Progenitor cell of endocrine pancreas (in vitro differentiated cells): Measurements from ENCODE around the gene SNAP47. TPM values are rescaled to one million over a fixed set of nuclear protein-coding genes. Genes with fewer than 3 reads are reported as not detected.

Source experiments
- DNase-seq: peaks from one replicate; pipeline ENCODE4 v3.0.0; 2021; ENCODE audit warnings: low spot score; ENCODE audit not compliant: unreplicated experiment
- H3K27ac Mint-ChIP-seq: 2 replicates; pipeline ENCODE4 v1.8.0; 2021; ENCODE audit warnings: mild to moderate bottlenecking, moderate library complexity, mixed read lengths
- H3K27me3 Mint-ChIP-seq: 2 replicates; pipeline ENCODE4 v1.8.0; 2021; ENCODE audit warnings: mixed read lengths
- H3K36me3 Mint-ChIP-seq: 2 replicates; pipeline ENCODE4 v1.8.0; 2022; ENCODE audit warnings: mixed read lengths; ENCODE audit not compliant: insufficient read depth
- H3K4me1 Mint-ChIP-seq: 2 replicates; pipeline ENCODE4 v1.8.0; 2021; ENCODE audit warnings: low read depth, mixed read lengths
- H3K4me3 Mint-ChIP-seq: 2 replicates; pipeline ENCODE4 v1.8.0; 2021; ENCODE audit warnings: low read depth, mild to moderate bottlenecking, moderate library complexity, mixed read lengths
- H3K9me3 Mint-ChIP-seq: 2 replicates; pipeline ENCODE4 v1.8.0; 2021; ENCODE audit warnings: low read depth, mixed read lengths
- total RNA-seq: library from RNA; stranded (reverse); gene quantifications from 2 replicates; pipeline ENCODE4 v1.2.1, GENCODE V29; 2021
- TF ChIP-seq, protein P1 (sequence below): fragments of 200-600 bp; sonication (generic); IDR thresholded peaks from one replicate; pipeline ENCODE4 v1.5.0; 2021; ENCODE audit warnings: antibody characterized with exemption, mild to moderate bottlenecking; ENCODE audit not compliant: unreplicated experiment

The SNAP47 gene
- total RNA-seq, 1 donor from 2014 or later, result 39.6 TPM

DNA sequence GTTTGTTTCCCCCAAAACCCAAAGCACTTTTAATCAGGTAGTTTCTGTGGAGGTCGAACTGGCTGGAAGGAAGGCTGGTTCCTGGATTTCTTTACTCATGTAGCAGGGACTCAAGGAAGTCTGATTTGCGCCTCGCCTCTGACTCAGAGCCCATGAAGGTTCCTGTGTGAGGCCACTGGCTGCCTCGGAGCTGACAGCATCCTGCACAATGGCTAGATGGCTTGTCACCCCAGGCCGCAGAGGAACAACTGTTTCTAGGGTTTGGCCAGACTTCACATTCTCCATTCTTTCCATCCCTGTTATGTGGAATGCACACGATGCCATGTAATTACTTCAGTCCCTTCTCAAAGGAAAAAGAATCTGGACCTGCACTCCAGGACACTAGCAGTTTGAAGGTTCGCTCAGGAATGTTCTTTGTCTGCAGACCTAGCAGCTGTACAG is 41.1 kb downstream of the SNAP47 start:
- peaks cover 2% of the 10 kb centered on the region for H3K36me3 Mint-ChIP-seq

DNA sequence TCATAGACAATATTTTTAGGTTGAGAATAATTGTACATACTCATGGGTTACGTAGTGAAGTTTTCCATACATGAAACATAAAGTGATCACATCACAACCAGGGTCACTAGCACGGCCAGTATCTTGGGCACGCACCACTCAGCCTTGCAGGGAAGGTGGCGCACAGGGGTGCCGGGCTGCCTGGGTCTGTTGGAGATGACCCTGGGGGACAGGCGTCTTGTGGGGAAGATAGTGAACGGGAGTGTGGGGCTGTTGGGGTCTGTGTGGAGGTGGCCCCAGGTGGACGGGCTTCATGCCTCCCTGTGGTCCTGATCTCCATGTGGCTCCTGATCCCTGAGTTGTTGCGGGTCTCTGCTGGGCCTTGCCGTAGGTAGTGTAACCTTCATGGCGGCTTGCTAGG is 41.9 kb downstream of the SNAP47 start:
- TF ChIP-seq, protein P1, sequence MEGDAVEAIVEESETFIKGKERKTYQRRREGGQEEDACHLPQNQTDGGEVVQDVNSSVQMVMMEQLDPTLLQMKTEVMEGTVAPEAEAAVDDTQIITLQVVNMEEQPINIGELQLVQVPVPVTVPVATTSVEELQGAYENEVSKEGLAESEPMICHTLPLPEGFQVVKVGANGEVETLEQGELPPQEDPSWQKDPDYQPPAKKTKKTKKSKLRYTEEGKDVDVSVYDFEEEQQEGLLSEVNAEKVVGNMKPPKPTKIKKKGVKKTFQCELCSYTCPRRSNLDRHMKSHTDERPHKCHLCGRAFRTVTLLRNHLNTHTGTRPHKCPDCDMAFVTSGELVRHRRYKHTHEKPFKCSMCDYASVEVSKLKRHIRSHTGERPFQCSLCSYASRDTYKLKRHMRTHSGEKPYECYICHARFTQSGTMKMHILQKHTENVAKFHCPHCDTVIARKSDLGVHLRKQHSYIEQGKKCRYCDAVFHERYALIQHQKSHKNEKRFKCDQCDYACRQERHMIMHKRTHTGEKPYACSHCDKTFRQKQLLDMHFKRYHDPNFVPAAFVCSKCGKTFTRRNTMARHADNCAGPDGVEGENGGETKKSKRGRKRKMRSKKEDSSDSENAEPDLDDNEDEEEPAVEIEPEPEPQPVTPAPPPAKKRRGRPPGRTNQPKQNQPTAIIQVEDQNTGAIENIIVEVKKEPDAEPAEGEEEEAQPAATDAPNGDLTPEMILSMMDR, result no peak
- H3K4me1 Mint-ChIP-seq, result no peaks in the 10 kb centered on the region
- no peaks in the 10 kb centered on the region for H3K27me3 Mint-ChIP-seq
- H3K9me3 Mint-ChIP-seq, result no peaks in the 10 kb centered on the region
- H3K27ac Mint-ChIP-seq, result no peak overlapping the region
- H3K4me3 Mint-ChIP-seq, result no peak overlapping the region
- peaks cover 2% of the 10 kb centered on the region for H3K36me3 Mint-ChIP-seq
- DNase-seq, result no peak

More for the DNA sequence above, 41.1 kb downstream of the SNAP47 start:
- H3K27me3 Mint-ChIP-seq, result no peaks in the 10 kb centered on the region
- no peak for DNase-seq
- no peak overlapping the region for H3K27ac Mint-ChIP-seq
- TF ChIP-seq, protein P1, result no peak
- no peaks in the 10 kb centered on the region for H3K4me1 Mint-ChIP-seq
- H3K9me3 Mint-ChIP-seq, result no peaks in the 10 kb centered on the region
- H3K4me3 Mint-ChIP-seq, result no peak overlapping the region

DNA sequence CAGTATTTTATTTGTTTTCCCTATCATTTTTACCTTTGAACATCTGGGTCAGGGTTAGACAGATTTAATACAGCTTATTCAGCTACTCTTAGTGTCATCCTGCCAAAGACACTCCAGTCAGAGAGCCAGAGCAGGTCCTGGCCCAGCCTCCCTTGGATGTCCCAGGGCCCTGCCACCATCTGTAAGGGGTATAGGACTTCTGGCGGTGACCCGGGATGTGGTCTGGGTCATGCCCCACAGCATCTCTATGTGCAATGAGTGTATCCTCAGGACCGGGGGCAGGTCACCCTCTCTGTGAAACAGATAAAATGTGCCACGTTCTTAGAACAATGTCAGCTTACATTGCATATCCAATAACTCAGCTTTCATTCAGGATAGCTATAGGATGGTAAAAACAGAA is 42.4 kb downstream of the SNAP47 start:
- H3K9me3 Mint-ChIP-seq, result no peaks in the 10 kb centered on the region
- TF ChIP-seq, protein P1, result no peak
- no peaks in the 10 kb centered on the region for H3K27me3 Mint-ChIP-seq
- no peak for DNase-seq
- no peak overlapping the region for H3K4me3 Mint-ChIP-seq
- H3K36me3 Mint-ChIP-seq, result no peaks in the 10 kb centered on the region
- no peak overlapping the region for H3K27ac Mint-ChIP-seq
- H3K4me1 Mint-ChIP-seq, result no peaks in the 10 kb centered on the region

DNA sequence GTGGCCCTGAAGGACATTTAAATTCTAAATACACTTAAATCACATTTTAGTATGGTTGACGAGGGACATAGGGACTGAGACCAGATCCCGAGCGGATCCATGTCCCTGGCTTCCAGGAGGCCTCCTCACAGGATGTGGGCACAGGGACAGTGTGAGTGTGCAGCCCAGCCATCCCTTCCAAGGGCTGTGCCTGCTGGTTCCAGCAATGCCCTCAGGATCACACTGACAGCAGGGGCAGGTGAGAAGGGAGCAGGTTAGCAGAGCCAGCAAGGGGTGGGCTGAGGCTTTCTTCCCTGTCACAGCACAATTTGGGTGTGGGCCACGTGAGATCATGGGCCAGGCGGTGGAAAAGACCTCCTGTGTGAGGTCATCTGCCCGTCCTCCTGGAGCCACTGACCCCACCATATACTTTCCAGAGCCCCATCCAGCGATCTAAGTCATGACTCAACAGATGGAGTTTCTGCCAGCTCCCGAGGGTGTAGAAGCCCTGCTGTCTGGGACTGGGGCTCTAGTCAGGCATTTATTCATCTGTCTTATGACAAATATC is 43.2 kb downstream of the SNAP47 start:
- TF ChIP-seq, protein P1, result no peak
- Mint-ChIP-seq H3K9me3 (no peaks in the 10 kb centered on the region), H3K4me3 (no peak overlapping the region), H3K36me3 (peaks cover 2% of the 10 kb centered on the region), H3K27me3 (no peaks in the 10 kb centered on the region), H3K27ac (no peak overlapping the region), H3K4me1 (no peaks in the 10 kb centered on the region)
- no peak for DNase-seq

DNA sequence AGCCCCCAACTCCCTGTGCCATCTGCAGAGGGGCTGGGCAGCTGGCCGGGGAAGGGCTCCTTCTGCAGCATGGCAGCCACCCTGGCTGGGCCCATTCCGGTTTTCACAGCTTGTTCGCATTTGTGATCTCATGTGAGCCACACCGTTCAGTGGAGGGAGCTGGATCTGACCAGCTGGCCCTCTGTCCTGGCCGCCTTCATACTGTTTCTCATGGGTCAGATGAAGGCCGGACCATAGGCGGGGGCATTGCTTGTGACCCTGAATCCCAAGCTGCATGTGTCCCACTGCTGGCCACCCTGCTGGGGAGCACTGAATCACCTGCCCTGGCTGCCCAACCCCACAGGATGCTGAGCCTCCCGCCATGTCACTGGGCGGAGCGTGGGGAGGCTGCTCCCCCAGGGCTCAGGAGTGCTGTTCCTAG is 43.8 kb downstream of the SNAP47 start:
- Mint-ChIP-seq H3K4me1 (no peaks in the 10 kb centered on the region), H3K9me3 (no peaks in the 10 kb centered on the region), H3K27me3 (peaks cover under 1% of the 10 kb centered on the region), H3K36me3 (peaks cover 2% of the 10 kb centered on the region), H3K4me3 (no peak overlapping the region), H3K27ac (no peak overlapping the region)
- TF ChIP-seq, protein P1, result no peak
- DNase-seq, result no peak
